ENCODE results near the gene CDKN2A.
"Not testable (repeated sequence)": the region's sequence is repeated elsewhere in the genome, so short reads cannot be mapped to it uniquely, and the experiment has no call there.

Gene CDKN2A

GRCh38 chr9:21965401-21965951, 28.7 kb downstream of the CDKN2A start:
- H3K4me3 ChIP-seq (ENCODE audit: low read depth, low read length): peak overlapping the region; percentile 40
- no peak for DNase-seq (ENCODE audit: low read depth)

DNA sequence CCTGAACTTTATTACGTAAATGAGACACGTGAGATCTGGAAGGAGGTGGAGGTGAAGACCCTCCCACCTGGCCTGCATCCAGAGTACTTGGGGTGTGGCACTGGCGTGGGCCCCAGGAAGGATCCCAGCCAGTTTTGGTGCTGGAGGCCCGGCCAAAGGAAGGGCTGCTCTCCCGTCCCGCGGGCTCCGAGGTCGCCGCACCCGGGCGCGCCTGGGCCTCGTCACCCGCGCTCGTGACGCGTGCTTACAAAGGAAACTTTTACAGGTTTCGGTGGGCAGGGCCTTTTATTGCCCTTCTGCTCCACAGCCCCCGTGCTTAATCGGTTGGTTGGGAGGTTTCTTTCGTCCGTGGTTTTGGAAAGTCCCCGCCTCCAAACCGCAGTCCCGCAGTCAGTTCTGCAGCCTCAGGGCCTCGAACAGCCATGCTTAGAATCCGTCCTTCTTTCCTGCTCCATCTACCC, 29.2 kb downstream of the CDKN2A start:
- DNase-seq (ENCODE audit: low read depth): no peak

GRCh38 chr9:21961569-21961968, 32.6 kb downstream of the CDKN2A start:
- H3K4me3 ChIP-seq (ENCODE audit: low read depth, low read length): no peak overlapping the region
- DNase-seq (ENCODE audit: low read depth): no peak

More for the DNA sequence above, 29.2 kb downstream of the CDKN2A start:
- peak overlapping the region; percentile 40 for H3K4me3 ChIP-seq (ENCODE audit: low read depth, low read length)

DNA sequence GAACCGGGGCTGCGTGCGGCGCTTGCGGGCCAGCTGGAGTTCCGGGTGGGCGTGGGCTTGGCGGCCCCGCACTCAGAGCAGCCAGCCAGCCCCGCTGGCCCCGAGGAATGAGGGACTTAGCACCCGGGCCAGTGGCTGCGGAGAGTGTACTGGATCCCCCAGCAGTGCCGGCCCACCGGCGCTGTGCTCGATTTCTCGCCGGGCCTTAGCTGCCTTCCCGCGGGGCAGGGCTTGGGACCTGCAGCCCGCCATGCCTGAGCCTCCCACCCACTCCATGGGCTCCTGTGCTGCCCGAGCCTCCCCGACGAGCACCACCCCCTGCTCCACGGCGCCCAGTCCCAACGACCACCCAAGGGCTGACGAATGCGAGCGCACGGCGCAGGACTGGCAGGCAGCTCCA, 34.9 kb downstream of the CDKN2A start:
- DNase-seq (ENCODE audit: low read depth); H3K4me3 ChIP-seq (ENCODE audit: low read depth, low read length): not testable (repeated sequence)

- H3K4me3 ChIP-seq (ENCODE audit: low read depth, low read length): no peak overlapping the region
- no peak for DNase-seq (ENCODE audit: low read depth)
Observed at GRCh38 chr9:21958833-21959232, 35.4 kb downstream of the CDKN2A start.

DNA sequence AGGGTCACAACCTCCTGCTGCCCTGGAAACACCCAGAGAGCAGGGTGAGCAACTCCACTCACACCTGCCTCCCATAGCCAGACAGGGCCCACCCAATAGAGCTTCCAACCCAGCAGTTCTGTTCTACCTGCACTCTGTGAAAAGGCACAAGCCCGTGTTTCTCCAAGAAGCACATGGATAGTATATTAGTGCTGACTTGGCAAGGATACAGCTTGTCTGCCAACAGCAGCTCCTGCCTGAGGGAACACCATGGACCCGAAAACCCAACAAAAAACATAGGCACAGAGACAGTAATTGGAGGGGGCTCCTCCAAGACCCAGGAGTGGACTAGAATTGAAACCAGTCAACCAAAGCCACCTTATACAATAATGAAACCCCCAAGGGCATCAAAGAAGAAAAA, 48.6 kb downstream of the CDKN2A start:
- no peak for DNase-seq (ENCODE audit: low read depth)
- H3K4me3 ChIP-seq (ENCODE audit: low read depth, low read length): no peak overlapping the region

DNA sequence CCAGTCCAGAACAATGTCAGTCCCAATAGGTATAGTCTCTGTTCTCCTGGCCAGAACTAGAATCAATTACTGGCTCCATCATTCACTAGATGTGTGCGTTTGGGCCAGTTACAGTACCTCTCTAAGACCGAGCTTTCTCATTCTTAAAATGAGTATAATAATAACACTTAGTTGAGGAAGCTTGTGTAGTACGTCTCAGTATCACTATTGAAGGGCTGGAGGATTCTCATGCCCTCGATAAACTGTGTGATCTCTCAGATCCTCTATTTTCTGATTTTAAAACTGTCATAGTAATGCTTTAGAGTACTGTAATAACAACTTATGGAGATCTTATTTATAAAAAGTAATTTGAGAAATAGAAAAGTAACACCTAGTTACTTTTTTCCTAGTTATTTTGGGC, 50.7 kb downstream of the CDKN2A start:
- DNase-seq (ENCODE audit: low read depth): no peak

DNA sequence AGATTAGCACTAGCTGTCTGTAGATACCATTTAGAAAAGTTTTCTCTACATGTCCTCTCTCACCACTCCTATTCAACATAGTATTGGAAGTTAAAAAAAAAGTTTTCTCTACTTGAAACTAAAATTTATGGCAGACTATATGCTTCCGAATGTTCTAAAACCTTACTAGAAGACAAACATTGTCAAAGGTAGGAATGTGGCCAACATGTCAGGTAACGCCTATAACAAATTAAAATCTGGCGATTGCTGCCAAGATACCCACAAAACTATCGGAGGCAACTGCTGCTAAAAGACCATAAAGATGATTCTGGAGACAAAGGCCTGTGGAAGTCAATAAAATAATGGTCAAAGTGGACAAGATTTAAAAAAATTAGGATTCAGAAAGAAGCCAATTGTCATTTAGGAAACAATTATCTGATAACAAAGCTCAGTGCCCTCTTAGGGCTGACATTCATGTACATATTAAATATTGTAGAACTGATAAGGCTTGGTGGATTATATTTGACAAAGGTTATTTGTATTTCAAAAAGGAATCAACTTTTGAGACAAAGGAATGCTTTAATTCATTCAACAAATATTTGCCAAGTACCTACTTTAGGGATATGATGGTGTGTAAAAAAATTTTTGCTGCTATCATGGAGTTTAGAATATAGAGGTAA, 52.7 kb downstream of the CDKN2A start:
- no peak for DNase-seq (ENCODE audit: low read depth)
- no peak overlapping the region for H3K4me3 ChIP-seq (ENCODE audit: low read depth, low read length)

More for the DNA sequence above, 50.7 kb downstream of the CDKN2A start:
- no peak overlapping the region for H3K4me3 ChIP-seq (ENCODE audit: low read depth, low read length)

- H3K4me3 ChIP-seq (ENCODE audit: low read depth, low read length): no peak overlapping the region
- DNase-seq (ENCODE audit: low read depth): no peak
Observed at GRCh38 chr9:21936161-21936560, 58.0 kb downstream of the CDKN2A start.

GRCh38 chr9:21935631-21936030, 58.6 kb downstream of the CDKN2A start:
- H3K4me3 ChIP-seq (ENCODE audit: low read depth, low read length): no peak overlapping the region
- DNase-seq (ENCODE audit: low read depth): no peak

DNA sequence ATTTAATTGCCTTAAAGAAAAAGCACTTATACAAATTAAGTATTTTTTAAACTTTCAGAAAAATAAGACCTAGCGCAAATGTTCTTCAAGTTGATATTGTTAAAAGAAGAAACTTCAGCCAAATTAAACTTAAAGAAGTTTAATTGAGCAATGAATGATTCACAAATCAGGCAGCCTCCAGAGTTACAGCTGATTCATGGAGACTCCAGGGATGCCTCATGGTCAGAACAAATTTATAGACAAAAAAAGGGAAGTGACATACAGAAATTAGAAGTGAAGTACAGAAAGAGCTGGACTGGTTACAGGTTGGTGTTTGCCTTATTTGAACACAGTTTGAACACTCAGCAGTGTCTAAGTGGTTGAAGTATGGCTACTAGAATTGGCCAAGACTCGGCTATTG, 60.3 kb downstream of the CDKN2A start:
- no peak overlapping the region for H3K4me3 ChIP-seq (ENCODE audit: low read depth, low read length)
- DNase-seq (ENCODE audit: low read depth): peak; percentile 31

DNA sequence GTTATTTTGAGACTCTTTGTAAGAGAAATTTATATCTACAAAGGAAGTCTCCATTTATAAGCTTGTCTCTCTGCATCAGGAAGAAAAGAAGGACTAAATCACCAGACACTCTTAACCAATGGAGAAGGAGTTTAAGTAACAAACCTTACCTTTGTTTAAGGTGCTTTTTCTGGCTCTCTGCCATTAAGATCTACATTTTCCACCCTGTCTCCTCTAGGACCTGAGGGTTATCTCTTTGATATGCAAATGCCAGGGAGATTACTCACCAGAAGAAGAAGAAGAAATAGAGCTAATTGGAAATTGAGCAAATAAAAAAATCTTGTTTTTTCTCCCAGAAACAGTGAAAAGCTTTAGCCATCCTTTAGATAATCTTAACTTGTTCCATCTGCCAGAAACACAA, 60.9 kb downstream of the CDKN2A start:
- no peak overlapping the region for H3K4me3 ChIP-seq (ENCODE audit: low read depth, low read length)
- DNase-seq (ENCODE audit: low read depth): no peak

DNA sequence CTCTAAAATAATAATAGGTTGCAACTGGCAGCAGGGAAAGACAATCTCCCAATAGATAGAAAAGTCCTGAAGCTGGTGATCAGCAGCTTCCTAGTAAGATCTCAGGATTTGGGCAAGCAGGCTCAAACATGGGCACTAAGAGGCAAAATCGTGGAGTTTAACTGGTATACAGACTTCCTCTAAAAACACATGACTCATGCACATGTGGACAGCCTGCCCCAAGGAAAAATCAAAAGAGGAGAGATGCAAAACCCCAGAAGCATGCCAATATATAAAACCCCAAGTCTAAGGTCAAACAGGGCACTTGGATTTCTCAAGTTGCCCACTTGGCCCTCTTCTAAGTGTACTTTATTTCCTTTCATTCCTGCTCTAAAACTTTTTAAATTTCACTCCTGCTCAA, 62.8 kb downstream of the CDKN2A start:
- no peak overlapping the region for H3K4me3 ChIP-seq (ENCODE audit: low read depth, low read length)
- DNase-seq (ENCODE audit: low read depth): no peak

DNA sequence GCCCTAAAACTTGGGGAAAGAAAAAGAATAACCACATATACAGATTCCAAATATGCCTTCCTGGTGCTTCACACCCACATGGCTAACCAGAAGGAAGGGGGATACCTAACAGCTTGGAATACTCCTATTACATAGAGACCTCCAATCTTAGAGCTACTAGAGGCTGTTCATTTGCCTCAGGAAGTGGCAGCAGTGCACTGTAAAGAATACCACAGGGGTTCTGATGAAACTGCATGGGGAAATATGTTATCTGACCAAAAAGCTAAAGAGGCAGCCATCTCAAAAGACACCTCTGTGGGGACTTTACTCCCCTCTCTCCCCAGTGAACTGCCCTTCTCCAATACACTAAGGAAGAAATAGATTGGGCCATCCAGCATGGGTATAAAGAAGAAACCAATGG, 66.4 kb downstream of the CDKN2A start:
- no peak overlapping the region for H3K4me3 ChIP-seq (ENCODE audit: low read depth, low read length)
- no peak for DNase-seq (ENCODE audit: low read depth)

DNA sequence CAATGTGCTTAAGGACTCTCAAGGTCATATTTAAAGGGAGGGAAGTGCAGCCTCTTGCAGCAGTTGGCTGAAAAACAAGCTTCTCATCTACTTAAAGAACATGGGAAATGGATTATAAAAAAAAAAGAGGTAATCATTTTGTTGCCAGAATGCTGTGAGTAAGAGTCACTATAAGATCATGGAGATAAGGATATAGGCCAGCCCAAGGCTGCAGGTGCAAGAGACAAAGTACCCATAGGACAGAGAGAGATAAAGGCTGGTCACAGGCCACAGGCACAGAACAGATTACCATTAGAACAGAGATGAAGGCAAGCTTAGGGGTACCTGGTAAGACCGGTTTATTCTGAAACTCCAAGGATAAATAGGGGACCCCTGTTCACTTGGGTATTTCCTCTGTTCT, 70.5 kb downstream of the CDKN2A start:
- no peak for DNase-seq (ENCODE audit: low read depth)
- H3K4me3 ChIP-seq (ENCODE audit: low read depth, low read length): no peak overlapping the region

- peak; percentile 80 for DNase-seq (ENCODE audit: low read depth)
- H3K4me3 ChIP-seq (ENCODE audit: low read depth, low read length): no peak overlapping the region
Observed at GRCh38 chr9:21919377-21920362, 74.5 kb downstream of the CDKN2A start.

Measured in skeletal muscle cell (primary cell).